Measurements from ENCODE around the gene CFAP52.
"Not testable (repeated sequence)": the region's sequence is repeated elsewhere in the genome, so short reads cannot be mapped to it uniquely, and the experiment has no call there.

CFAP52 gene

GRCh38 chr17:9549215-9549614 lies 27.2 kb upstream of the CFAP52 start:
- DNase-seq (ENCODE audit: low spot score) = no peak
- in situ Hi-C loops (cut with MboI; ENCODE audit: low sequenced_read_pairs, unreplicated experiment) = loop anchor here (25.0 kb wide), 1 partner anchor 537 kb away; the partner anchor contains the start of gene NTN1
- TF ChIP-seq CTCF (IDR thresholded peaks at IDR 0.05; ENCODE audit: borderline replicate concordance, control extremely low read depth, extremely low read depth, insufficient read depth, missing control alignments) = no peak

- DNase-seq (ENCODE audit: low spot score) = no peak
- in situ Hi-C loops (cut with MboI; ENCODE audit: low sequenced_read_pairs, unreplicated experiment) = no loop called here
- TF ChIP-seq CTCF (IDR thresholded peaks at IDR 0.05; ENCODE audit: borderline replicate concordance, control extremely low read depth, extremely low read depth, insufficient read depth, missing control alignments) = no peak
Measured at GRCh38 chr17:9553181-9553580, 23.3 kb upstream of the CFAP52 start.

GRCh38 chr17:9553596-9553995 lies 22.8 kb upstream of the CFAP52 start:
- in situ Hi-C loops (cut with MboI; ENCODE audit: low sequenced_read_pairs, unreplicated experiment) = no loop called here
- no peak for DNase-seq (ENCODE audit: low spot score)
- TF ChIP-seq CTCF (IDR thresholded peaks at IDR 0.05; ENCODE audit: borderline replicate concordance, control extremely low read depth, extremely low read depth, insufficient read depth, missing control alignments) = no peak

GRCh38 chr17:9554715-9555114 lies 21.7 kb upstream of the CFAP52 start:
- peak; percentile 65 for DNase-seq (ENCODE audit: low spot score)
- in situ Hi-C loops (cut with MboI; ENCODE audit: low sequenced_read_pairs, unreplicated experiment) = not testable (repeated sequence)
- TF ChIP-seq CTCF (IDR thresholded peaks at IDR 0.05; ENCODE audit: borderline replicate concordance, control extremely low read depth, extremely low read depth, insufficient read depth, missing control alignments) = peak; percentile 40

GRCh38 chr17:9557161-9557755 lies 19.2 kb upstream of the CFAP52 start:
- TF ChIP-seq CTCF (IDR thresholded peaks at IDR 0.05; ENCODE audit: borderline replicate concordance, control extremely low read depth, extremely low read depth, insufficient read depth, missing control alignments) = no peak
- no peak for DNase-seq (ENCODE audit: low spot score)
- in situ Hi-C loops (cut with MboI; ENCODE audit: low sequenced_read_pairs, unreplicated experiment) = no loop called here

GRCh38 chr17:9557857-9558256 lies 18.6 kb upstream of the CFAP52 start:
- no peak for DNase-seq (ENCODE audit: low spot score)
- no peak for TF ChIP-seq CTCF (IDR thresholded peaks at IDR 0.05; ENCODE audit: borderline replicate concordance, control extremely low read depth, extremely low read depth, insufficient read depth, missing control alignments)
- in situ Hi-C loops (cut with MboI; ENCODE audit: low sequenced_read_pairs, unreplicated experiment) = no loop called here

Data from GM13976 (cell line).